ENCODE data around the gene PRDM16.

- TF ChIP-seq CTCF (conservative IDR thresholded peaks at IDR 0.05) (no peak), ZFX (IDR thresholded peaks at IDR 0.05) (no peak)
Observed at GRCh38 chr1:3352299-3352951, 283.4 kb downstream of the PRDM16 start.

Measured in C4-2B (cell line).